HepG2 (cell line): ENCODE results near the gene RASIP1. TPM values are rescaled to one million over a fixed set of nuclear protein-coding genes. Genes with fewer than 3 reads are reported as not detected.

Source experiments
- PRPF4 ChIP-seq: fragments of 200-400 bp; formaldehyde crosslinking; IDR thresholded peaks from 2 replicates; pipeline ENCODE4 v1.6.1; 2016; ENCODE audit warnings: low read length, low read depth; ENCODE audit not compliant: poor library complexity, severe bottlenecking
- SNRNP70 ChIP-seq: fragments of 200-400 bp; formaldehyde crosslinking; IDR thresholded peaks from 2 replicates; pipeline ENCODE4 v1.6.1; 2017; ENCODE audit warnings: mild to moderate bottlenecking, low read depth, low read length, moderate library complexity
- SRSF4 ChIP-seq: fragments of 200-400 bp; formaldehyde crosslinking; IDR thresholded peaks from one replicate; pipeline ENCODE4 v1.6.1; 2018; ENCODE audit warnings: mild to moderate bottlenecking, low read depth, low read length, moderate library complexity; ENCODE audit not compliant: poor library complexity, severe bottlenecking
- STAT6 ChIP-seq: sonication (generic); formaldehyde crosslinking; IDR thresholded peaks from 2 replicates; pipeline ENCODE4 v1.4.0; 2020; ENCODE audit warnings: missing genetic modification reagents, mild to moderate bottlenecking, borderline replicate concordance
- ZIK1 ChIP-seq: sonication (generic); formaldehyde crosslinking; IDR thresholded peaks from 2 replicates; pipeline ENCODE4 v1.5.0; 2020; ENCODE audit warnings: mild to moderate bottlenecking, low read depth, missing genetic modification reagents, borderline replicate concordance
- ZNF275 ChIP-seq: sonication (generic); formaldehyde crosslinking; IDR thresholded peaks from 2 replicates; pipeline ENCODE4 v1.8.0; 2022; ENCODE audit warnings: missing genetic modification reagents, mild to moderate bottlenecking, inconsistent platforms, borderline replicate concordance
- polyA plus RNA-seq, 8 experiments: library from polyadenylated mRNA; depleted of rRNA in 3 of 8; stranded (reverse) in 7 of 8; unstranded in 1 of 8; fragments of >200 nt; fragmentation: Illumina TruSeq in 4 of 8; extraction: Trizol in 4 of 8; gene quantifications; 2 replicates each; pipeline versions ENCODE4 v1.2.1 to v1.2.3, GENCODE V29; 2011 to 2016; ENCODE audit warnings: low read depth in 4 of 8, missing spikeins in 1 of 8, mixed read lengths in 1 of 8; ENCODE audit not compliant: insufficient read depth in 1 of 8
- total RNA-seq, 5 experiments: library from RNA; depleted of rRNA; stranded (reverse); fragments of >200 nt; fragmentation: Illumina TruSeq; extraction: Trizol; gene quantifications; 2 replicates each; pipeline ENCODE4 v1.2.3, GENCODE V29; 2016; ENCODE audit warnings: low read depth in 1 of 5
- TF ChIP-seq, protein P1 (sequence below): sonication (generic); formaldehyde crosslinking; IDR thresholded peaks from 2 replicates; pipeline ENCODE4 v1.8.1; 2023; ENCODE audit warnings: mild to moderate bottlenecking, missing genetic modification reagents
- TF ChIP-seq, protein P2 (sequence below): sonication (generic); formaldehyde crosslinking; IDR thresholded peaks from 2 replicates; pipeline ENCODE4; 2020; ENCODE audit warnings: missing genetic modification reagents, mild to moderate bottlenecking, borderline replicate concordance

Gene RASIP1
- total and polyA plus RNA-seq, 2 of the 13 experiments (the other 11 are each of a cell fraction or from before 2014, with no cell fraction given) = 0.44 to 0.58 TPM

DNA sequence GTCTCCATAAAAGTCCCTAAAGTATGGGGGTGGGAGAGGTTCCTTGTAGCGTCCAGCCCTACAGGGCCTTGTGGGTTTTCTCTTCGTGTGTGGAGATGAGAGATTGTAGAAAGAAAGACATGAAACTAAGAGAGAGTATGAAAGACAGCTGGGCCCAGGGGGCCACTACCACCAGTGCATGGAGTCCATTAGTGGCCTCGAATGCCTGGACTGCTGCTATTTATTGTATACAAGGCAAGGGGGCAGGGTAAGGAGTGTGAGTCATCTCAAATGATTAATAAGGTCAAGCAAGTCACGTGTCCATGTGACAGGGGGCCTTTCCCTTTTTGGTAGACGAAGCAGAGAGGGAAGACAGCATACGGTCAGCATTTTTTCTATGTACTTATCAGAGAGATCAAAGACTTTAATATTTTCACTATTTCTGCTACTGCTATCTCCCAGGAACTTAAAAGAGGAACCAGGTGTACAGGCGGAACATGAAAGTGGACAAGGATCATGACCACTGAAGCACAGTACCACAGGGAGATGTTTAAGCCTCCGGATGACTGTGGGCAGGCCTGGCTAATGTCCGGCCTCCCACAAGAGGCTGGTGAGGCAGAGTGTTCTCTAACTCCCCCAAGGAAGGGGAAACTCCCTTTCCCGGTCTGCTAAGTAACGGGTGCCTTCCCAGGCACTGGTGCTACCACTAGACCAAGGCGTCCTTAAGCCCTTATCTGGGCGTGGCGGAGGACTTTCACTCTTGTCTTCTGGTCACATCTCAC is 40.4 kb upstream of the RASIP1 start (continued):
- TF ChIP-seq, protein P1, sequence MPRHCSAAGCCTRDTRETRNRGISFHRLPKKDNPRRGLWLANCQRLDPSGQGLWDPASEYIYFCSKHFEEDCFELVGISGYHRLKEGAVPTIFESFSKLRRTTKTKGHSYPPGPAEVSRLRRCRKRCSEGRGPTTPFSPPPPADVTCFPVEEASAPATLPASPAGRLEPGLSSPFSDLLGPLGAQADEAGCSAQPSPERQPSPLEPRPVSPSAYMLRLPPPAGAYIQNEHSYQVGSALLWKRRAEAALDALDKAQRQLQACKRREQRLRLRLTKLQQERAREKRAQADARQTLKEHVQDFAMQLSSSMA (CRISPR knock-in tag) = no peak
- TF ChIP-seq PRPF4 (no peak), ZNF275 (CRISPR knock-in tag) (no peak), ZIK1 (CRISPR knock-in tag) (no peak), STAT6 (CRISPR knock-in tag) (no peak), SRSF4 (no peak), SNRNP70 (no peak)
- TF ChIP-seq, protein P2, sequence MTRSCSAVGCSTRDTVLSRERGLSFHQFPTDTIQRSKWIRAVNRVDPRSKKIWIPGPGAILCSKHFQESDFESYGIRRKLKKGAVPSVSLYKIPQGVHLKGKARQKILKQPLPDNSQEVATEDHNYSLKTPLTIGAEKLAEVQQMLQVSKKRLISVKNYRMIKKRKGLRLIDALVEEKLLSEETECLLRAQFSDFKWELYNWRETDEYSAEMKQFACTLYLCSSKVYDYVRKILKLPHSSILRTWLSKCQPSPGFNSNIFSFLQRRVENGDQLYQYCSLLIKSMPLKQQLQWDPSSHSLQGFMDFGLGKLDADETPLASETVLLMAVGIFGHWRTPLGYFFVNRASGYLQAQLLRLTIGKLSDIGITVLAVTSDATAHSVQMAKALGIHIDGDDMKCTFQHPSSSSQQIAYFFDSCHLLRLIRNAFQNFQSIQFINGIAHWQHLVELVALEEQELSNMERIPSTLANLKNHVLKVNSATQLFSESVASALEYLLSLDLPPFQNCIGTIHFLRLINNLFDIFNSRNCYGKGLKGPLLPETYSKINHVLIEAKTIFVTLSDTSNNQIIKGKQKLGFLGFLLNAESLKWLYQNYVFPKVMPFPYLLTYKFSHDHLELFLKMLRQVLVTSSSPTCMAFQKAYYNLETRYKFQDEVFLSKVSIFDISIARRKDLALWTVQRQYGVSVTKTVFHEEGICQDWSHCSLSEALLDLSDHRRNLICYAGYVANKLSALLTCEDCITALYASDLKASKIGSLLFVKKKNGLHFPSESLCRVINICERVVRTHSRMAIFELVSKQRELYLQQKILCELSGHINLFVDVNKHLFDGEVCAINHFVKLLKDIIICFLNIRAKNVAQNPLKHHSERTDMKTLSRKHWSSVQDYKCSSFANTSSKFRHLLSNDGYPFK (CRISPR knock-in tag) = no peak
